HEK293T (cell line): ENCODE results near the gene SPINK14.

Experiments used
- CTCF ChIA-PET: fragments of 350-600 bp; formaldehyde crosslinking; extraction: SDS; loops from one replicate; lab custom pipeline; 2021; ENCODE audit warnings: antibody characterized with exemption, inconsistent platforms; lab: Yijun Ruan, JAX
- POLR2A ChIA-PET: fragments of 350-600 bp; formaldehyde crosslinking; extraction: SDS; loops from one replicate; lab custom pipeline; 2020; ENCODE audit warnings: antibody characterized with exemption, inconsistent platforms; lab: Yijun Ruan, JAX
- DNase-seq: peaks from one replicate; pipeline ENCODE4 v3.0.0; 2012; ENCODE audit warnings: mixed read lengths; ENCODE audit errors: extremely low spot score
- ARNT ChIP-seq: fragments of 450-650 bp; IDR thresholded peaks from 2 replicates; pipeline ENCODE4 v1.6.1; 2017; ENCODE audit warnings: mild to moderate bottlenecking
- BHLHE40 ChIP-seq: fragments of 450-650 bp; IDR thresholded peaks from 2 replicates; pipeline ENCODE4 v1.6.1; 2016; ENCODE audit warnings: mild to moderate bottlenecking, moderate library complexity, borderline replicate concordance
- CTBP1 ChIP-seq: fragments of 450-650 bp; IDR thresholded peaks from 2 replicates; pipeline ENCODE4 v1.6.1; 2016; ENCODE audit warnings: borderline replicate concordance
- ELF4 ChIP-seq: fragments of 450-650 bp; IDR thresholded peaks from 2 replicates; pipeline ENCODE4 v1.6.1; 2017; ENCODE audit warnings: antibody characterized with exemption
- FOXA1 ChIP-seq: fragments of 450-650 bp; IDR thresholded peaks from 2 replicates; pipeline ENCODE4 v1.6.1; 2016; ENCODE audit warnings: mild to moderate bottlenecking
- FOXK2 ChIP-seq: fragments of 450-650 bp; IDR thresholded peaks from 2 replicates; pipeline ENCODE4 v1.6.1; 2016; ENCODE audit warnings: mild to moderate bottlenecking
- FOXM1 ChIP-seq: fragments of 450-650 bp; IDR thresholded peaks from 2 replicates; pipeline ENCODE4 v1.6.1; 2017; ENCODE audit warnings: mild to moderate bottlenecking, borderline replicate concordance
- HDGF ChIP-seq: fragments of 450-650 bp; IDR thresholded peaks from 2 replicates; pipeline ENCODE4 v1.6.1; 2017; ENCODE audit warnings: antibody characterized with exemption, borderline replicate concordance
- L3MBTL2 ChIP-seq: fragments of 450-650 bp; conservative IDR thresholded peaks from 2 replicates; pipeline ENCODE4 v1.6.1; 2016; ENCODE audit warnings: mild to moderate bottlenecking
- LEF1 ChIP-seq: fragments of 450-650 bp; IDR thresholded peaks from 2 replicates; pipeline ENCODE4 v1.6.1; 2017; ENCODE audit warnings: mild to moderate bottlenecking, borderline replicate concordance
- NFRKB ChIP-seq: fragments of 450-650 bp; IDR thresholded peaks from 2 replicates; pipeline ENCODE4 v1.6.1; 2016; ENCODE audit warnings: mild to moderate bottlenecking, moderate library complexity
- PKNOX1 ChIP-seq: fragments of 450-650 bp; IDR thresholded peaks from 2 replicates; pipeline ENCODE4 v1.6.1; 2016
- SP1 ChIP-seq: fragments of 450-650 bp; IDR thresholded peaks from 2 replicates; pipeline ENCODE4 v1.6.1; 2017
- SUZ12 ChIP-seq: fragments of 450-650 bp; IDR thresholded peaks from 2 replicates; pipeline ENCODE4 v1.6.1; 2016; ENCODE audit warnings: mild to moderate bottlenecking
- TARDBP ChIP-seq: fragments of 450-650 bp; IDR thresholded peaks from 2 replicates; pipeline ENCODE4 v1.6.1; 2016
- ZNF384 ChIP-seq: fragments of 450-650 bp; IDR thresholded peaks from 2 replicates; pipeline ENCODE4 v1.6.1; 2016

The SPINK14 gene

GRCh38 chr5:148156609-148157008 is 11.7 kb upstream of the SPINK14 start:
- CTCF ChIA-PET = no interaction called here
- no peak for TF ChIP-seq FOXA1
- TF ChIP-seq LEF1 = no peak
- TF ChIP-seq TARDBP = no peak
- TF ChIP-seq ELF4 = no peak
- TF ChIP-seq FOXM1 = no peak
- TF ChIP-seq SP1 = no peak
- no peak for TF ChIP-seq CTBP1
- no peak for TF ChIP-seq PKNOX1
- TF ChIP-seq SUZ12 = no peak
- POLR2A ChIA-PET = no interaction called here
- no peak for DNase-seq

DNA sequence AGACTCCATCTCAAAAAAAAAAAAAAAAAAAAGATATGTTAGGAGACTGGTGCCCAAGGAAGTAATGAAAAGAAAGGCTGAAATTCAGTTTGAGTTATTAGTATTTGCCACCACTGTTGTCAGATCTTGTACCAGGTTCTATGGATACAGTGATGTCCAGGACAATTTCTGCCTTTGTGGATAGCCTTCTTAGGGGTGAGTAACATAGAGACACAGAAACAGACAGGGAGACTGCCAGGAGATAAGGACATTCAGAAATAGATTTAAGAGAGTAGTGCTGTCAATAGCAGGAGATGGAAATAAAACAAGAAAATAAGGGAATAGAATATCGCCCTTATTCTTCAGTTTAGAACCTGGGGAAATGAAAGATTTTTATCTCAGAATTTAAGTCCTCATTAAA is 6.3 kb upstream of the SPINK14 start:
- no peak for TF ChIP-seq CTBP1
- no peak for TF ChIP-seq HDGF
- no peak for TF ChIP-seq FOXK2
- TF ChIP-seq SUZ12 = no peak
- TF ChIP-seq ARNT = no peak
- TF ChIP-seq LEF1 = no peak
- no peak for TF ChIP-seq TARDBP
- no peak for TF ChIP-seq BHLHE40
- no peak for TF ChIP-seq ELF4
- no peak for TF ChIP-seq PKNOX1
- TF ChIP-seq SP1 = no peak
- no peak for TF ChIP-seq FOXA1
- no peak for TF ChIP-seq FOXM1
- no peak for TF ChIP-seq NFRKB
- TF ChIP-seq L3MBTL2 = no peak
- TF ChIP-seq ZNF384 = no peak
- ChIA-PET POLR2A (no interaction called here), CTCF (no interaction called here)
- DNase-seq = no peak

GRCh38 chr5:148163345-148163744 is 5.0 kb upstream of the SPINK14 start:
- CTCF ChIA-PET = no interaction called here
- POLR2A ChIA-PET = no interaction called here
- no peak for TF ChIP-seq HDGF
- no peak for TF ChIP-seq BHLHE40
- TF ChIP-seq FOXK2 = no peak
- TF ChIP-seq ARNT = no peak
- no peak for TF ChIP-seq ZNF384
- no peak for TF ChIP-seq SUZ12
- TF ChIP-seq SP1 = no peak
- no peak for TF ChIP-seq TARDBP
- TF ChIP-seq PKNOX1 = no peak
- no peak for TF ChIP-seq LEF1
- no peak for TF ChIP-seq FOXM1
- TF ChIP-seq FOXA1 = no peak
- no peak for DNase-seq

DNA sequence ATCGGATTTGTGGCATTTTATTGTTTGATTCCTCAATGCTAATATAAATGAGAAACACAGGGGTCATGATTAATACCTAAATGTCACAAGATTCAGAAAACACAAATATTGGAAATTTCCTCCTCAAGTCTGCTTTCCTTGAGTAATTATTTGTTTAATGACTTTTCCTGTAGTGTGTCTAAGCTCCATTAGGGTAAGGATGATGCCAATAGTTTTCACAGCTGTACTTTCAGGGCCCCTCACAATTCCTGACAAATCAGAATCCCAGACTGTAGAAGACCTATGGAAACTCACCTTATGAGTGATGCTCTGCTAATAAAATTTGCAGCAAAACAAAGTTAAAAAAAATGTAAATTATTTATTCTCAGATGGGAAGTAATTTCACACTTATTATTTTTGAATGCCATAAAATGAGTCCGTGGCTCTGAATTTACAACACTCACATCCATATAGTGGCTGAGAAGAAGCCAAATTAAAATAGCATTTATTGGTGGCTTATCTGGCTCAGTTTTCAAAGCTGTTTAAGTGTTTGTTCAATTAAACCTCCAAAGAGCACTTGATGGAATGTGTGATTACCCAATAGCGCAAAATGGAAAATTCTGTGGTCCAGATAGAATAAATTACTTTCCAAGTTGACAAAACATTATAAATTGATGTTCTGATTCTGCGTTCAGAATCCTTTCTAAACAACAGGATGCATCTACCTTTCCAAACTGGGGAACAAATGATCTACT is 1.6 kb upstream of the SPINK14 start:
- no peak for TF ChIP-seq PKNOX1
- DNase-seq = no peak
- ChIA-PET POLR2A (no interaction called here), CTCF (no interaction called here)

DNA sequence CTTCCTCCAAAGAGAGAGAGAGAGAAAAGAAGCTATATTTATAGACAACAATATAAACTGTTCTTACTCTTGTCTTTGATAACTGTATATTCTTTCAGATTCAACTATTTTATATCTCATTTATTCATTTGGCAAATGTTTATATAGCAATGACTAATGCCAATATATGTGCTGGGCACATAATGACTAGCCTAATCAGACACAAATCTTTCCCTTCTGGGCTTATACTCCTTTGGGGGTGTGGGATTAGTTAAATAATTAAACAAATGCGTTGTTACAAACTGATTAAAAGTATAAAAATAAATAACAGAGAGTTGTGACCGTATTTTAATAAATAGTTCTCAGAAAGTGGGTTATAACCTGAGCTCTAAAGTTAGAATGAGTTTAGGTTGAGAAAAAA is 4.0 kb downstream of the SPINK14 start:
- TF ChIP-seq SP1 = no peak
- TF ChIP-seq FOXM1 = no peak
- no peak for TF ChIP-seq CTBP1
- TF ChIP-seq PKNOX1 = no peak
- DNase-seq = no peak
- POLR2A ChIA-PET = no interaction called here
- CTCF ChIA-PET = no interaction called here

DNA sequence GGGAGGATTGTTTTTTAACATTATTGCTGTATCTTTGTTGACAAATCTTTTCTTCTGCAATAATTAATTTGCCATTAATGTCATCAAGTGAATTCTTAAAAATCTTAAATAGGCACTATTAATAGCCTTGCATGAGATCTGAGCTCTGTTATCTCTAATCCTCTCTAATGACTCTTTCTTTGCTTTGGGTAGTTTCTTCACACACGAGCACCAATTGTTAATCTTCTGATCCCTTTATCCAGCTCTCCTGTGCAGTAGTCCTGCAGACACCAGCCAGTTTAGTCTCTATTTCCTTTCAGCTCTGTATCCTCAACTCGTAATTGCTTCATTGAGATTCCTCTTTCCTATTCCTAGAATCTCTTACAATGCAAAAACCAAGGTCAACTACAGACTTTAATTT is 8.1 kb downstream of the SPINK14 start:
- no peak for DNase-seq
- TF ChIP-seq SUZ12 (no peak), LEF1 (no peak), ELF4 (no peak), HDGF (no peak), L3MBTL2 (no peak), TARDBP (no peak), FOXA1 (no peak), NFRKB (no peak), ARNT (no peak), ZNF384 (no peak)
- ChIA-PET POLR2A (no interaction called here), CTCF (no interaction called here)
